Activated naive CD4-positive, alpha-beta T cell treated with anti-CD3 and anti-CD28 coated beads, Interleukin-2, amount 50 U/mL, for 72 hours (primary cell): ENCODE results near the gene FGR. TPM values are rescaled to one million over a fixed set of nuclear protein-coding genes. Genes with fewer than 3 reads are reported as not detected.

Source experiments
- ATAC-seq, 2 donors: fragments of 150-1000 bp; cut with Tn5 transposase; 2 replicates each; pipeline ENCODE4 v1.10.0; 2021; ENCODE audit warnings: mild to moderate bottlenecking in 2 of 2, moderate library complexity in 2 of 2
- DNase-seq, 2 donors: peaks; one replicate each; pipeline ENCODE4 v3.0.0; 2021 to 2022; ENCODE audit warnings: low spot score in 2 of 2
- H3K27ac Mint-ChIP-seq, 2 donors: one replicate each; pipeline ENCODE4 v1.8.0; 2022; ENCODE audit warnings: mild to moderate bottlenecking in 2 of 2, mixed read lengths in 2 of 2
- H3K36me3 Mint-ChIP-seq, 2 donors: one replicate each; pipeline ENCODE4 v1.8.0; 2022; ENCODE audit warnings: mixed read lengths in 2 of 2
- H3K9me3 Mint-ChIP-seq, 2 donors: one replicate each; pipeline ENCODE4 v1.8.0; 2022; ENCODE audit warnings: mixed read lengths in 2 of 2
- total RNA-seq, 2 donors: library from RNA; stranded (reverse); gene quantifications; one replicate each; pipeline ENCODE4 v1.2.3, GENCODE V29; 2022

The FGR gene
- total RNA-seq, 2 donors from 2014 or later, result 0.29 to 0.68 TPM

DNA sequence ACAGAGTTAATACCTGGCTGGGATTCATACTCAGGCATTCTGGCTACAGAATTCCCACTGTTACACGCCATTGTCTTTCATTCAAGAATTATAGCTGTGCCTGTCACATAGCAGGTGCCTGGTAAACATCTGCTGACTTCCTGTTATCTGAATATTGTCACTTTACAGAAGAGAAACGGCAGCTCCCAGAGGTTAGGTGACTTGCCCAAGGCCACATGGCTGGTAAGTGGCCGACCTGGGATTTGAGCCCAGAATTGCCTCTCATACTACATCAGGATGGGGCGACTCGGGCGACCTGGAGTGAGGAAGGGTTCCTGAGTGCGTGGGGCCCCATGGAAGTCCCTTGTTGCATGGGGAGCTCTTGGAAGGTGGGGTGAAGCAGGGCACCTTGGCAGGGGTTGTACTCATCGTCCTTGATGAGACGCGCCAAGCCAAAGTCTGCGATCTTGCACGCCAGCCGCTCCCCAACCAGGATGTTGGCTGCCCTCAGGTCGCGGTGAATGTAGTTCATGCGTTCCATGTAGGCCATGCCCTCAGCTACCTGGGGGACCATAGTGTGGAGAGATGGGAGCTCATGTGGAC lies 20.9 kb downstream of the FGR start:
- H3K36me3 Mint-ChIP-seq, result no peaks in the 10 kb centered on the region
- no peak overlapping the region for H3K27ac Mint-ChIP-seq
- ATAC-seq, result no peak
- DNase-seq, result no peak
- no peaks in the 10 kb centered on the region for H3K9me3 Mint-ChIP-seq

DNA sequence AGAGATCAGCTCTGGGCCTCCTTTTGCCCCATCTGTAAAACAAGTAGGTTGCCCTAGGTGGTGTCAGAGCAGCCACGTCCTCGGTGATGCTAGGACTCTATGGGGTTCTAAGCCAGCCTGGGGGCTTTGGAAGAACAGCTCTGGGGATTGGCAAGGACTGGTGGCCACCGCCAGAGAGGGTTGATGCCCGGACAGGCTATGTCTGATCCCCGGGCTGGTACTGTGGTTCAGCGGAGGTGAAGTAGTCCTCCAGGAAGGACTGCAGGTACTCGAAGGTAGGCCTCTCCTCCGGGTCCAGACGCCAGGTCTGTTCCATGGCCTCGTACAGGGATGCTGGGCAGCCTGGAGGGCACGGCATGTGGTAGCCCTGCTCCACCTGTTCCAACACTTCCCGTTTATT lies 22.3 kb downstream of the FGR start:
- H3K36me3 Mint-ChIP-seq, result no peaks in the 10 kb centered on the region

DNA sequence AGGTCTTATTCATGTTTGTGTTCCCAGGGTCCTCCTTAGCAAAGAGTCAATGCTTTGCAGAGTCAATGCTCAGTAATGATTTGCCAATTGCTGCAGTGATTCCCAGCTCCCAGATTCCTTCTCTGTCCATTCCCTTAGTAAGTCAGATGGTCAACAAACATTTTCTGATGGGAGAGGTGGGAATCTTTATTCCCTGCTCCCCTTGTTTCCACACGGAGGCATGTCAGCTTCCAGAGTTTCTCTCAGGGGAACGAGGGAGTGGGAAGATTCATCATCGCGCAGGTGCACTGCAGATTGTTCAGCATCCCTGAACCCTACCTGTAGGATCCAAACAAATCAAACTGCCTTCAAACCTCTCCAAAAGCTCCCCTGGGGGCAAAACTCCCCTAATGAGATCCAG lies 23.5 kb downstream of the FGR start:
- no peak for ATAC-seq
- Mint-ChIP-seq H3K9me3 (no peaks in the 10 kb centered on the region), H3K27ac (no peak overlapping the region), H3K36me3 (no peaks in the 10 kb centered on the region)
- DNase-seq, result no peak

More for the DNA sequence above, 22.3 kb downstream of the FGR start:
- no peaks in the 10 kb centered on the region for H3K9me3 Mint-ChIP-seq
- DNase-seq, result no peak
- no peak for ATAC-seq
- H3K27ac Mint-ChIP-seq, result peak overlapping the region in 1 of 2 donors; percentile 16

- H3K9me3 Mint-ChIP-seq, result no peaks in the 10 kb centered on the region
- no peak overlapping the region for H3K27ac Mint-ChIP-seq
- H3K36me3 Mint-ChIP-seq, result no peaks in the 10 kb centered on the region
- ATAC-seq (no peak), DNase-seq (no peak)
These were observed 25.3 kb downstream of the FGR start for GRCh38 chr1:27609618-27610240.

DNA sequence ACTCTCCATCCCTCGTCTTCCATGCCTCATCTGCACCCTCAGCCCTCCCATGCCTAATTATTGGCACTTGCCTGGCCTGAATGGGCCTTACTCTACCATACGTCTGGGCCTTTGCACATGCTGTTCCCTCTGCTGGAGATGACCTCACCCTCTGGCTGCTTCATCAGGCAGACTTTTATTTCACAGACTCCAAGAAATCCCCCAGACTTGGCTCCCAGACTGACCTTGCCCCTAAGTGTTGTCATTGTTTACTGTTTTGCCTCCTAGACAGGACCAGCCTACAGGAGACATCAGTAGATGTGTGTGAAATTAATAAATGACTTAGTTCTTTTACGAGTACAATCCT lies 25.8 kb downstream of the FGR start:
- Mint-ChIP-seq H3K36me3 (no peaks in the 10 kb centered on the region), H3K27ac (no peak overlapping the region), H3K9me3 (no peaks in the 10 kb centered on the region)
- ATAC-seq (peak; percentile 5 to 22), DNase-seq (no peak)

DNA sequence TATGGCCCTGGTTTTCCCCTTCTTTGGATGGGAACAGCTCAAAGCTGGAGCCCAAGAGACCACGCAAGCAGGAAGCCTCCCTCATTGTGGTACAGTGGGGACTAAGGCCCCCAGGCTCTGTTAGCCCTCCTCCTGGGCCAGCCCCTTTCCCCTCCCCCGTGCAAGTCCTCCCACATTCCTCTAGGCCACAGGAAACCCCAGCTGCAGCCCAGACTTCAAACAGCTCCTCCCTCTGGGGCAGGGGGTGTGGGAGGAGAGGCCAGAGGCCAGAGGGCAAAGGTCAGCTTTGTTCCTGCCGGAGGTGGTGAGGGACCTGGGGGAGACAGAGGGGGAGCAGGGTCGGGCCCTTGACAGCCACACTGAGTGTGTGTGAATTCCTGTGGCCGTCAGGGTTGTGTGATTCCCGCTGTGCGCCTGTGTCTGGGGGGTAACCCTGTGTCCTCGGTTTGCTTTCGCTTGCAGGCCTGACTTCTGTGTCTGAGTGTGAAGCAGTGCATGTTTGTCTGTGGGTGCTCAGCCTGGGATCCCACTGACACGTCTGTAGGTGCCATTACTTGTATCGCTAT lies 27.7 kb downstream of the FGR start:
- DNase-seq (no peak), ATAC-seq (no peak)
- Mint-ChIP-seq H3K27ac (no peak overlapping the region), H3K36me3 (no peaks in the 10 kb centered on the region), H3K9me3 (no peaks in the 10 kb centered on the region)

DNA sequence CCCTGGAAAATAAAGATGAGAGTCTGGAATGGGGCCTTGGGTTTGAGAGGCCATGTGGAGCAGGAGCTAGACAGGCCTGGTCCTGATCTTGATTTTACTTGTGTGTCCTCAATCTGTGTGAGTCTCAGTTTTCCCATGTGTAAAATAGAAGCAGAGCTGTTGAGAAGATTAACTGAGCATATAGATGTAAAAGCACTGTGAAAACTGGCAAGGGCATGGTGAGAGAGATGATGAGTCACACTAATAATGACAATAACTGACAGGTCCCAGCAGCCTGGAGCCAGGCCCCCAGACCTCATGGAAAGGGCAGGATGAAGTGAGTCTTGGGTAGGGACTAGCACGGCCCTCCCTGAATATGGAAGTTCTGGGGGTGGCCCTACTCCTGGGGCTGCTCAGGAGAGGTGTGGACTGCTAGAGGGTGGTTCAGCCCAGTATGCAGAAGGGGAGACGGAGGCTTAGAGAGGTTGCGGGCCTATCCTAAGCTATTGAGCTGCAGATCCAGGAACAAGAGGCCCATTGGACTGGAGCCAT lies 28.2 kb downstream of the FGR start:
- Mint-ChIP-seq H3K36me3 (no peaks in the 10 kb centered on the region), H3K9me3 (no peaks in the 10 kb centered on the region), H3K27ac (peak overlapping the region in 1 of 2 donors; percentile 40)
- DNase-seq, result no peak
- ATAC-seq, result no peak

DNA sequence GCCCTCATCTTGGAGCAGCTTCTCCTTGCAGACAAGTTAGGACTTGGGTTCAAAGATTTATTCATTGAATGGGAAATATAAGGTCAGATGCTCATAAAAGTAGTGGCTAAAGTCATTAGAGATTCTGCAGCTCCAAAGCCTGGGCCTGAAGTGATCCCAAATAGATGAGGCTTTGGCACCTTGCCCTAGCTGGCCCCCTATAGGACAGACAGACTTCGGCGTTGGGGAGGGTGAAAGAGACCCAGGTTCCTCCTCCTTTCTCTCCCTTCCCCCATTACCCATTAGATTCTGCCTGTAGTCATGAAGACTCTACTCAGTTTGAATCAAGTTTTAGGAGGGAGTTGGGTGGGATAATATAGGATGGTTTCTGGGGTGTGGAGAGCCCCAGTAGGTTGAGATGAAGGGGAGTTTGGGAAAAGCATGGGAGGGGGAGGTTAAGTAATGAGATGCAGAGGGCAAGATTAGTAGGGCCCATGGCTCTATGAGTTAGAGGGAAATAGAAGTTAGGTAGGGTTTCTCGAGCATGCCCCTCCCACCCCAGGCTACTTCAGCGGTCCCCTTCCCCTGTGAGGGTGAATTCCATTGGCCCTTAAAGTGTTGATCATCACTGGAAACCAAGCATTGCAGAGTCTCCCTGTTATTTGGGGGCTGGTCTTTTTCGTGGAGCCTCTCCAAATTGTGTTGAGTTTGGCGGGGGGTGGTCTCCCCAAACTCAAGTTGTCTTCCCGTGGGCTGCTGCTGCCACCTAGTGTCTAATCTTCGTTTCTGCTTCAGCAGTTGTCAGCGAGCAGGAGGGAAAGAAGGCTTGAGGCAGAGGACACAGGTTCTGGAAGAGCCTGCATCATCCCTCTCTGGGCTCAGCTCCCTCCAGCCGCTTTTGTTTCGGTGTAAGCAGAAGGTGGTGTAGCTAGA lies 28.9 kb downstream of the FGR start:
- no peaks in the 10 kb centered on the region for H3K9me3 Mint-ChIP-seq
- ATAC-seq, result no peak
- DNase-seq, result peak in 1 of 2 donors; percentile 68
- H3K36me3 Mint-ChIP-seq, result no peaks in the 10 kb centered on the region
- H3K27ac Mint-ChIP-seq, result peak overlapping the region in 1 of 2 donors; percentile 40

- Mint-ChIP-seq H3K27ac (no peak overlapping the region), H3K36me3 (no peaks in the 10 kb centered on the region), H3K9me3 (no peaks in the 10 kb centered on the region)
- DNase-seq (no peak), ATAC-seq (no peak)
These were observed 29.7 kb downstream of the FGR start for GRCh38 chr1:27605300-27605766.

GRCh38 chr1:27604579-27605299 lies 30.2 kb downstream of the FGR start:
- Mint-ChIP-seq H3K9me3 (no peaks in the 10 kb centered on the region), H3K36me3 (no peaks in the 10 kb centered on the region), H3K27ac (no peak overlapping the region)
- no peak for ATAC-seq
- DNase-seq, result no peak

- ATAC-seq (peak; percentile 84 to 87), DNase-seq (peak; percentile 84 to 95)
- Mint-ChIP-seq H3K9me3 (no peaks in the 10 kb centered on the region), H3K27ac (peak within 1 kb of the TSS; percentile 57 to 90), H3K36me3 (no peaks in the 10 kb centered on the region)
These were observed 31.1 kb downstream of the FGR start, which contains the start of gene AHDC1 for GRCh38 chr1:27603681-27604578. TSS of gene AHDC1 (minus strand) at chr1:27604144. CDS start at chr1:27552115, 52,029 bp downstream.

- H3K9me3 Mint-ChIP-seq, result no peaks in the 10 kb centered on the region
- no peaks in the 10 kb centered on the region for H3K36me3 Mint-ChIP-seq
- no peak for DNase-seq
- H3K27ac Mint-ChIP-seq, result peak overlapping the region in 1 of 2 donors; percentile 57
- ATAC-seq, result peak; percentile 5 to 13
These were observed 31.7 kb downstream of the FGR start for GRCh38 chr1:27603309-27603680.

- ATAC-seq (no peak), DNase-seq (no peak)
- no peaks in the 10 kb centered on the region for H3K36me3 Mint-ChIP-seq
- no peaks in the 10 kb centered on the region for H3K9me3 Mint-ChIP-seq
- peak overlapping the region in 1 of 2 donors; percentile 45 for H3K27ac Mint-ChIP-seq
These were observed 32.3 kb downstream of the FGR start for GRCh38 chr1:27602462-27603308.

DNA sequence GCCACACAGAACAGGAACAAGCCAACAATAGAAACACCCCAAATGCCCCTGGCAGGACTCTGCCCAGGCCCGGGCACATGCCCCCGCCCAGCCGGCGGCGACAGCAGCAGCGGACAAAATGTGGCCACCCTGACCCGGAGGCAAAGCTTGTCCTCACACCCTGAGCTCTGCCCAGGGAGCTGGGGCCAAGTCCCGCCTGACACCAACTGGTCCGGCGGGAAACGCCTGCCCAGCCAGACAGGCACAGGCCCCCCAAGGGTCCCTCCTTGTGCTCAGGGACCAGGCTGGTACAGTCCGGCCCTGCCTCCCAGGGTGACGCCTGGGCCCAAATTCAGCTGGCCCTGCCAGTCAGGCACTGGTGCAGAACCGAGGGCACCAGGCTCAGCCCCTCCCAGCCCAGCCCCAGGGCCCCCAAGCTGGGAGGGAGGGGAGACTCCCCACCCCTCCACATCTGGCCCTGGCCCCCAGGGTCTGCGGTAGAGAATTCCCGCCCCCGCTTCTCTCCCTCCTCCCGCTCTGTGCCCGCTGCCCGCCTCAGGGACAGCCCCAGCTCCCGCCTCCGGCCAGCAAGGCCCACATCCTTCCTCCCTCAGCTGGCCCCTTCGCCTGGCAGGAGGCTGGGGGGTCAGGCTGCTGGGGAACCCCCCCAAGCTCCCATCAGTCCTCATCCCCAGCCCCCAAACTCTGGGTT lies 33.1 kb downstream of the FGR start:
- DNase-seq, result no peak
- no peak overlapping the region for H3K27ac Mint-ChIP-seq
- ATAC-seq, result peak in 1 of 2 donors; percentile 2

More for the DNA sequence above, 33.1 kb downstream of the FGR start:
- Mint-ChIP-seq H3K9me3 (no peaks in the 10 kb centered on the region), H3K36me3 (no peaks in the 10 kb centered on the region)
